Common myeloid progenitor, CD34-positive (primary cell): ENCODE measurements around the gene COG1.

Experiments
- CTCF ChIA-PET: fragments of 350-600 bp; sonication (Branson Sonifier 250); formaldehyde crosslinking; loops from one replicate; lab custom pipeline; 2021; ENCODE audit warnings: antibody characterized with exemption; lab: Charles Lee
- POLR2A ChIA-PET: fragments of 350-600 bp; sonication (Branson Sonifier 250); formaldehyde crosslinking; loops from one replicate; lab custom pipeline; 2021; ENCODE audit warnings: antibody characterized with exemption; lab: Charles Lee
- DNase-seq, 3 donors: peaks; one replicate each; pipeline versions ENCODE4 v3.0.0 to v3.0.0-alpha.2; 2013
- H3K27ac ChIP-seq, 2 experiments: 1 replicate in 1 of 2; 2 replicates in 1 of 2; pipeline ENCODE4 v1.7.0; 2013; ENCODE audit warnings: inconsistent platforms in 2 of 2, low read length in 2 of 2, mild to moderate bottlenecking in 2 of 2, low read depth in 1 of 2, moderate library complexity in 1 of 2; ENCODE audit not compliant: severe bottlenecking in 2 of 2, insufficient read depth in 1 of 2, poor library complexity in 1 of 2
- H3K27me3 ChIP-seq, 5 experiments: replicated peaks in 2 of 5; 1 replicate in 3 of 5; 2 replicates in 2 of 5; pipeline versions ENCODE4 v1.6.1 to v1.7.0; 2013; ENCODE audit warnings: low read length in 4 of 5, mild to moderate bottlenecking in 2 of 5, moderate library complexity in 2 of 5, inconsistent platforms in 1 of 5; ENCODE audit not compliant: insufficient read depth in 5 of 5, control insufficient read depth in 4 of 5
- H3K36me3 ChIP-seq, 4 experiments: 1 replicate in 2 of 4; 2 replicates in 2 of 4; pipeline versions ENCODE4 v1.6.1 to v1.7.0; 2013; ENCODE audit warnings: low read length in 3 of 4, control low read depth in 1 of 4, mild to moderate bottlenecking in 1 of 4; ENCODE audit not compliant: control insufficient read depth in 4 of 4, insufficient read depth in 4 of 4
- H3K4me1 ChIP-seq, 4 experiments: 1 replicate in 3 of 4; 2 replicates in 1 of 4; pipeline versions ENCODE4 v1.6.1 to v1.7.1; 2013; ENCODE audit warnings: low read length in 3 of 4, mild to moderate bottlenecking in 3 of 4, control low read depth in 1 of 4, inconsistent platforms in 1 of 4, moderate library complexity in 1 of 4; ENCODE audit not compliant: control insufficient read depth in 4 of 4, insufficient read depth in 4 of 4; ENCODE audit errors: control extremely low read depth in 1 of 4
- H3K4me3 ChIP-seq, 7 experiments: 1 replicate in 4 of 7; 2 replicates in 3 of 7; pipeline versions ENCODE4 v1.5.1 to v1.7.0; 2013; ENCODE audit warnings: mild to moderate bottlenecking in 7 of 7, low read length in 6 of 7, moderate library complexity in 6 of 7, inconsistent platforms in 2 of 7, low read depth in 2 of 7, control low read depth in 1 of 7; ENCODE audit not compliant: insufficient read depth in 4 of 7, control insufficient read depth in 1 of 7; ENCODE audit errors: extremely low read depth in 1 of 7
- H3K9me3 ChIP-seq, 5 experiments: 1 replicate in 4 of 5; 2 replicates in 1 of 5; pipeline versions ENCODE4 v1.6.1 to v1.7.1; 2013; ENCODE audit warnings: low read length in 4 of 5, mild to moderate bottlenecking in 2 of 5, inconsistent platforms in 1 of 5, low read depth in 1 of 5, moderate library complexity in 1 of 5; ENCODE audit not compliant: control insufficient read depth in 4 of 5, insufficient read depth in 2 of 5; ENCODE audit errors: control extremely low read depth in 1 of 5
- WGBS: methylation state at CpG from one replicate; pipeline ENCODE4 v1.1.5; 2013; ENCODE audit not compliant: insufficient coverage; 5-methylcytosine and 5-hydroxymethylcytosine counted together

COG1 gene

GRCh38 chr17:73234736-73235135 lies 41.9 kb downstream of the COG1 start:
- Histone ChIP-seq H3K27ac (no peak overlapping the region), H3K4me1 (peaks cover 14 to 34% (median 21%) of the 10 kb centered on the region in 4 experiments), H3K4me3 (no peak overlapping the region), H3K27me3 (no peaks in the 10 kb centered on the region), H3K36me3 (peaks cover 17 to 35% (median 28%) of the 10 kb centered on the region in 4 experiments), H3K9me3 (no peaks in the 10 kb centered on the region)
- no peak for DNase-seq
- ChIA-PET POLR2A (no interaction called here), CTCF (interaction anchor here (0.9 to 2.4 kb wide), 5 partner anchors 21 to 506 kb away, joined by 3 to 5 read pairs (median 3); no protein-coding TSS in a partner anchor)
- WGBS = 98% methylated on average over 9 of the region's 10 CpGs

- Histone ChIP-seq H3K9me3 (no peaks in the 10 kb centered on the region), H3K4me1 (peaks cover 8 to 21% (median 9%) of the 10 kb centered on the region in 4 experiments), H3K4me3 (no peak overlapping the region), H3K36me3 (peaks cover 17 to 49% (median 37%) of the 10 kb centered on the region in 4 experiments), H3K27me3 (no peaks in the 10 kb centered on the region), H3K27ac (peak overlapping the region; percentile 12 to 60)
- DNase-seq = no peak
- WGBS = 62% methylated on average over 6 of the region's 6 CpGs
- POLR2A ChIA-PET = no interaction called here
- CTCF ChIA-PET = interaction anchor here (1.4 to 1.8 kb wide), 2 partner anchors 13 to 16 kb away, joined by 5 read pairs; no protein-coding TSS in a partner anchor
Observed at GRCh38 chr17:73237714-73238113, 44.9 kb downstream of the COG1 start.

- Histone ChIP-seq H3K27ac (no peak overlapping the region), H3K4me3 (no peak overlapping the region), H3K27me3 (no peaks in the 10 kb centered on the region), H3K36me3 (peaks cover 17 to 60% (median 44%) of the 10 kb centered on the region in 4 experiments), H3K4me1 (peaks cover 0 to 9% (median 0%) of the 10 kb centered on the region in 4 experiments), H3K9me3 (no peaks in the 10 kb centered on the region)
- no peak for DNase-seq
- ChIA-PET CTCF (interaction anchor here (0.9 to 1.3 kb wide), 4 partner anchors 9 to 513 kb away, joined by 3 to 4 read pairs (median 3); no protein-coding TSS in a partner anchor), POLR2A (no interaction called here)
- 58% methylated on average over 1 of the region's 2 CpGs for WGBS
Observed at GRCh38 chr17:73240561-73240960, 47.7 kb downstream of the COG1 start.

GRCh38 chr17:73247726-73248125 lies 54.9 kb downstream of the COG1 start:
- H3K27me3 ChIP-seq = no peaks in the 10 kb centered on the region
- peaks cover 0 to 45% (median 20%) of the 10 kb centered on the region in 4 experiments for H3K36me3 ChIP-seq
- CTCF ChIA-PET = interaction anchor here (0.5 to 1.5 kb wide), 4 partner anchors 12 to 520 kb away, joined by 3 read pairs; a partner anchor contains a TSS
- H3K9me3 ChIP-seq = no peaks in the 10 kb centered on the region
- no peak overlapping the region for H3K4me3 ChIP-seq
- no peaks in the 10 kb centered on the region for H3K4me1 ChIP-seq
- no peak for DNase-seq
- POLR2A ChIA-PET = no interaction called here
- H3K27ac ChIP-seq = no peak overlapping the region
- 100% methylated on average over 2 of the region's 2 CpGs for WGBS

- ChIA-PET CTCF (interaction anchor here (0.7 to 2.0 kb wide), 4 partner anchors 13 to 521 kb away, joined by 3 to 4 read pairs (median 3); no protein-coding TSS in a partner anchor), POLR2A (no interaction called here)
- Histone ChIP-seq H3K27me3 (no peaks in the 10 kb centered on the region), H3K36me3 (peaks cover 0 to 43% (median 18%) of the 10 kb centered on the region in 4 experiments), H3K4me1 (no peaks in the 10 kb centered on the region), H3K9me3 (no peaks in the 10 kb centered on the region), H3K27ac (no peak overlapping the region), H3K4me3 (no peak overlapping the region)
- no peak for DNase-seq
- WGBS = 100% methylated on average over 3 of the region's 10 CpGs
Observed at GRCh38 chr17:73248532-73248931, 55.7 kb downstream of the COG1 start.

- DNase-seq = no peak
- no peak overlapping the region for H3K27ac ChIP-seq
- H3K27me3 ChIP-seq = no peaks in the 10 kb centered on the region
- ChIA-PET POLR2A (no interaction called here), CTCF (interaction anchor here (0.9 to 2.9 kb wide), 6 partner anchors 9 to 525 kb away, joined by 3 to 14 read pairs (median 4); no protein-coding TSS in a partner anchor)
- H3K4me1 ChIP-seq = no peaks in the 10 kb centered on the region
- H3K4me3 ChIP-seq = no peak overlapping the region
- peaks cover 0 to 37% (median 13%) of the 10 kb centered on the region in 4 experiments for H3K36me3 ChIP-seq
- H3K9me3 ChIP-seq = no peaks in the 10 kb centered on the region
- WGBS = 99% methylated on average over 7 of the region's 8 CpGs
Observed at GRCh38 chr17:73249700-73250099, 56.8 kb downstream of the COG1 start.

GRCh38 chr17:73250851-73251640 lies 58.2 kb downstream of the COG1 start:
- POLR2A ChIA-PET = no interaction called here
- no peaks in the 10 kb centered on the region for H3K27me3 ChIP-seq
- CTCF ChIA-PET = interaction anchor here (0.8 to 2.9 kb wide), 4 partner anchors 10 to 523 kb away, joined by 3 to 14 read pairs (median 8); no protein-coding TSS in a partner anchor
- H3K36me3 ChIP-seq = peaks cover 0 to 24% (median 8%) of the 10 kb centered on the region in 4 experiments
- H3K27ac ChIP-seq = no peak overlapping the region
- no peaks in the 10 kb centered on the region for H3K9me3 ChIP-seq
- H3K4me1 ChIP-seq = no peaks in the 10 kb centered on the region
- no peak overlapping the region for H3K4me3 ChIP-seq
- DNase-seq = no peak
- WGBS = 85% methylated on average over 10 of the region's 10 CpGs
